GM23248 (cell line): Measurements from ENCODE around the gene CNTN3. TPM values are rescaled to one million over a fixed set of nuclear protein-coding genes. Genes with fewer than 3 reads are reported as not detected.

ENCODE experiments used
- DNase-seq: peaks from one replicate; pipeline ENCODE4 v3.0.0-alpha.2; 2015
- H2AFZ ChIP-seq: fragments of 200-600 bp; sonication (generic); 2 replicates; pipeline ENCODE4 v1.6.1; 2016; ENCODE audit warnings: antibody characterized with exemption
- H3F3A ChIP-seq: fragments of 200-600 bp; sonication (generic); 2 replicates; pipeline ENCODE4 v1.6.1; 2016; ENCODE audit warnings: mild to moderate bottlenecking, antibody characterized with exemption, mixed run types; ENCODE audit not compliant: insufficient read depth
- H3K27ac ChIP-seq: fragments of 200-600 bp; sonication (generic); 2 replicates; pipeline ENCODE4 v1.5.1; 2016; ENCODE audit warnings: mild to moderate bottlenecking
- H3K27me3 ChIP-seq: fragments of 200-600 bp; sonication (generic); replicated peaks from 2 replicates; pipeline ENCODE4 v1.6.1; 2016; ENCODE audit warnings: mild to moderate bottlenecking; ENCODE audit not compliant: insufficient read depth
- H3K36me3 ChIP-seq: fragments of 200-600 bp; sonication (generic); 2 replicates; pipeline ENCODE4 v1.6.1; 2016; ENCODE audit warnings: low read depth, mild to moderate bottlenecking
- H3K4me1 ChIP-seq: fragments of 200-600 bp; sonication (generic); 2 replicates; pipeline ENCODE4 v1.6.1; 2016; ENCODE audit warnings: mild to moderate bottlenecking; ENCODE audit not compliant: insufficient read depth
- H3K4me2 ChIP-seq: fragments of 200-600 bp; sonication (generic); one replicate; pipeline ENCODE4 v1.6.1; 2016; ENCODE audit warnings: mild to moderate bottlenecking; ENCODE audit not compliant: unreplicated experiment
- H3K4me3 ChIP-seq: fragments of 200-600 bp; sonication (generic); 2 replicates; pipeline ENCODE4 v1.5.1; 2016; ENCODE audit warnings: mild to moderate bottlenecking
- H3K79me2 ChIP-seq: fragments of 200-600 bp; sonication (generic); 2 replicates; pipeline ENCODE4 v1.6.1; 2016; ENCODE audit warnings: mild to moderate bottlenecking; ENCODE audit not compliant: insufficient read depth
- H3K9ac ChIP-seq: fragments of 200-600 bp; sonication (generic); 2 replicates; pipeline ENCODE4 v1.6.1; 2016; ENCODE audit warnings: mild to moderate bottlenecking
- H3K9me2 ChIP-seq: fragments of 200-600 bp; sonication (generic); 2 replicates; pipeline ENCODE4 v1.6.1; 2016; ENCODE audit warnings: mixed run types, mild to moderate bottlenecking, moderate library complexity; ENCODE audit not compliant: insufficient read depth
- H3K9me3 ChIP-seq: fragments of 200-600 bp; sonication (generic); one replicate; pipeline ENCODE4 v1.6.1; 2017; ENCODE audit warnings: low read depth
- H4K20me1 ChIP-seq: fragments of 200-600 bp; sonication (generic); 2 replicates; pipeline ENCODE4 v1.6.0; 2016; ENCODE audit not compliant: insufficient read depth
- EZH2 ChIP-seq: fragments of 200-600 bp; sonication (generic); IDR thresholded peaks from 2 replicates; pipeline ENCODE4 v1.6.1; 2018; ENCODE audit warnings: antibody characterized with exemption, mild to moderate bottlenecking; ENCODE audit not compliant: insufficient read depth, poor library complexity, severe bottlenecking
- EZH2phosphoT487 ChIP-seq: fragments of 200-600 bp; sonication (generic); IDR thresholded peaks from 2 replicates; pipeline ENCODE4 v1.6.1; 2018; ENCODE audit warnings: antibody characterized with exemption, moderate library complexity, mild to moderate bottlenecking, low read depth; ENCODE audit not compliant: insufficient read depth
- WGBS, 2 experiments: methylation state at CpG; one replicate each; pipeline ENCODE4 v1.1.6; 2015 to 2017; ENCODE audit warnings: low lambda C conversion rate in 2 of 2, low coverage in 1 of 2; ENCODE audit errors: missing lambda C conversion rate in 2 of 2; 5-methylcytosine and 5-hydroxymethylcytosine counted together
- in situ Hi-C: fragments of 300-500 bp; cut with MboI; formaldehyde crosslinking; loops from 2 replicates; pipeline ENCODE4 v1.15.0; 2020
- polyA plus RNA-seq: library from polyadenylated mRNA; unstranded; fragments of >200 nt; fragmentation: Nextera tagmentation; extraction: Ambion mirVana; gene quantifications from 2 replicates; pipeline ENCODE4 v1.2.1, GENCODE V29; 2016
- total RNA-seq: library from RNA; depleted of rRNA; stranded (reverse); fragments of >200 nt; shearing (Covaris generic); gene quantifications from 2 replicates; pipeline ENCODE4 v1.2.3, GENCODE V29; 2014

The CNTN3 gene
- total and polyA plus RNA-seq, 2 experiments from 2014 or later = 5.6 to 18.5 TPM

DNA sequence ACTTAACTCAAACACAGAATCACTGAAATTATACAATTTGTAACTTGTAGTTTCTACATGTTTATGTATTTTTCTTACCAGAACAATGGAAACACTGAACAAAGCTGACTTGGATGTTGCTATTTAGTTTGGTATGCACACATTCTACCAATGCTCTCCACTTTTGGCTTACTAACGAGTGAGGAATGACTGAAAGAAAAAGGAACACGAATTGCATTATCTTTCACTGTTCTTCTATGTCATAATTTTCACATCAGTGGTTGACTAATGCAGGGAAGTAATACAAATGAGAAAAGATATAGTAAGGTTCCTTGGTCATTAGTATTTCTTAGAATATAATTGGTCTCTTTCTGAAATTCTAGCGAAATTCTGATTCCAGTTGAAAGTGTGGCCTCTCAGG, 9.8 kb upstream of the CNTN3 start:
- Histone ChIP-seq H3K4me3 (peak overlapping the region; percentile 30), H3K9ac (peak overlapping the region; percentile 17; the same call in 1 of the 2 replicates), H3K27me3 (no peaks in the 10 kb centered on the region), H2AFZ (no peak overlapping the region), H3K9me3 (no peaks in the 10 kb centered on the region), H3K36me3 (no peaks in the 10 kb centered on the region), H3K9me2 (0 out of 2 replicates have a peak, but pooled peaks cover 5% of the 10 kb centered on the region), H3F3A (peaks cover 28% of the 10 kb centered on the region), H3K27ac (peak overlapping the region; percentile 85), H3K4me1 (peaks cover 24% of the 10 kb centered on the region), H4K20me1 (no peaks in the 10 kb centered on the region), H3K4me2 (peak overlapping the region; percentile 64), H3K79me2 (no peaks in the 10 kb centered on the region)
- no peak for TF ChIP-seq EZH2phosphoT487
- no peak for TF ChIP-seq EZH2
- peak; percentile 93 for DNase-seq
- 17 to 25% methylated on average over 3 of the region's 3 CpGs for WGBS, 2 experiments
- in situ Hi-C loops = loop anchor here (10.0 kb wide), 1 partner anchor 250 kb away; no protein-coding TSS in a partner anchor

DNA sequence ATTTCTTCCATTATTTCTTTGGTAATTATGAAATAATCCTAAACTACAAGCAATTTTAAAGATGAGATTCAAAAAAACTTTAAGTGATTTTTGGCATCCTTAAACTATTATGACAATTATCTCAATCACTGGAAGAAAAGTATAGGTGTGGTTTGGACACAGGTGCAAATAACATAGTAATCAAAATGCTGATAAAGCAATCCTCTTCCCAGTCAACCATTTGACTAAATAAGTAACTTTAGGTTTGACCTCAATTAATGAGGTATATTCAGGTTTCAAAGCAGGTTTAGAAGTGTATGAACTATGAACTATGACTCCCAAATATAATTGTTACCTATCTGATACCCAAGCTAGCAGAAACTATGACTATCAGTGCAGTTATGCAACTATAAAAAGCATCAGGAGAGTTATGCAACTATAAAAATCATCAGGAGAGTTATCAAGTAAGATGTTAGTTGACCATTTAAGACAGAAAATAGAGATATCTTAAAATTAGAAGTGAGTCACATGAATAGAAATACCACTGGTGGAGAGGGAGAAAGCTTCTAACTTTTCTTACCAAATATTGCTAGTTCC, 8.9 kb upstream of the CNTN3 start:
- H3K27ac ChIP-seq = peak overlapping the region; percentile 85
- in situ Hi-C loops = loop anchor here (10.0 kb wide), 1 partner anchor 249 kb away; no protein-coding TSS in a partner anchor
- no peaks in the 10 kb centered on the region for H3K36me3 ChIP-seq
- no peaks in the 10 kb centered on the region for H3K9me3 ChIP-seq
- no peaks in the 10 kb centered on the region for H3K79me2 ChIP-seq
- DNase-seq = peak; percentile 34
- peak overlapping the region; percentile 30 for H3K4me3 ChIP-seq
- no peaks in the 10 kb centered on the region for H4K20me1 ChIP-seq
- peak overlapping the region; percentile 64 for H3K4me2 ChIP-seq
- 0 out of 2 replicates have a peak, but pooled peaks cover 5% of the 10 kb centered on the region for H3K9me2 ChIP-seq
- no peaks in the 10 kb centered on the region for H3K27me3 ChIP-seq
- H3K4me1 ChIP-seq = peaks cover 24% of the 10 kb centered on the region
- H3K9ac ChIP-seq = peak overlapping the region; percentile 17; the same call in 1 of the 2 replicates
- peaks cover 28% of the 10 kb centered on the region for H3F3A ChIP-seq
- no peak for TF ChIP-seq EZH2
- TF ChIP-seq EZH2phosphoT487 = no peak
- no peak overlapping the region for H2AFZ ChIP-seq

DNA sequence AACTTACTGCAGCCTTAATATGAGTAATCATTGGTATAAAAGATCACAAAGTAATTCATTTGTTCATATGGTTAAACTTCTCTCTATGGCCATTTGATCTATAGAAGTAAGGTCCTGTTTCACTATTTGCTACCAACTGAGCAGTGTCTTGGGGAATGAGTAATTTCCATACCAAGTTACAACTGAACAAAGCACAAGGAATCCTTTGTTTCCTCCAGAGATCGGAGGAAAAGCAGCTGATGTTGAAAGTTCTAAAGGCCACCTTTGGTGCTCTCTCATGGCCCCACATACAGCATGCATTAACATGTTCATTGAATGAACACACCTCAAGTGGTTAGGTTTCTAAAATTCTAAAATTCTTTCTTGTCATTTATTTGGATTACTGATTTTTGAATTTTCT, 7.1 kb upstream of the CNTN3 start:
- whole genome bisulfite sequencing, 2 experiments = 70 to 83% methylated on average over 1 of the region's 1 CpG
- no peak overlapping the region for H2AFZ ChIP-seq
- no peak overlapping the region for H3K4me2 ChIP-seq
- peak; percentile 37 for DNase-seq
- H3K4me1 ChIP-seq = peaks cover 24% of the 10 kb centered on the region
- H3K79me2 ChIP-seq = no peaks in the 10 kb centered on the region
- H3K9me3 ChIP-seq = no peaks in the 10 kb centered on the region
- H3K27me3 ChIP-seq = no peaks in the 10 kb centered on the region
- no peaks in the 10 kb centered on the region for H3K36me3 ChIP-seq
- H4K20me1 ChIP-seq = no peaks in the 10 kb centered on the region
- H3K27ac ChIP-seq = no peak overlapping the region
- in situ Hi-C loops = loop anchor here (10.0 kb wide), 1 partner anchor 247 kb away; no protein-coding TSS in a partner anchor
- no peak overlapping the region for H3K9ac ChIP-seq
- H3F3A ChIP-seq = peaks cover 28% of the 10 kb centered on the region
- H3K4me3 ChIP-seq = no peak overlapping the region
- TF ChIP-seq EZH2 = no peak
- no peak for TF ChIP-seq EZH2phosphoT487
- H3K9me2 ChIP-seq = 0 out of 2 replicates have a peak, but pooled peaks cover 5% of the 10 kb centered on the region

DNA sequence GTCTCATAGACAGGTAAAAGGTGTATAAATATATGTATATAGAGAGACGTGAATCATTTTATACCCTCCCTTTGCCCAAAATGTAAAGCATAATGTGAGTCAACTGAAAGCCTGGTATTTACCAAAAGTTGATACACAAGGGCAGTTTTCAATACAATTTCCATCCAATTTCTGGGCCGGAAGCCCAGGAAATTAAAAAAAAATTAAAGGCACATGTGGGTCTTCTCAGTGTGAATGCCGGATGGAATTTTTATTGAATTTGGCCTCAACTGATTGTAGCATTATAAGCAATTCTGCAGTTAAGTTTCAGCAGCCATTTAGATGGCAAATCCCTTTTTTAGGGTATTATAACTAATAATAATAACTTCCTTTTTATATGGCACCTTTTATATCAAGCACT, 3.3 kb upstream of the CNTN3 start:
- Histone ChIP-seq H3K27me3 (no peaks in the 10 kb centered on the region), H3K4me1 (peaks cover 3% of the 10 kb centered on the region), H3K9me2 (0 out of 2 replicates have a peak, but pooled peaks cover 5% of the 10 kb centered on the region), H4K20me1 (no peaks in the 10 kb centered on the region), H3K4me3 (no peak overlapping the region), H3F3A (peaks cover 13% of the 10 kb centered on the region; the same call in 1 of the 2 replicates), H3K79me2 (peaks cover 7% of the 10 kb centered on the region; the same call in 1 of the 2 replicates), H3K9ac (no peak overlapping the region), H3K4me2 (no peak overlapping the region), H3K9me3 (no peaks in the 10 kb centered on the region), H3K27ac (no peak overlapping the region), H3K36me3 (no peaks in the 10 kb centered on the region), H2AFZ (no peak overlapping the region)
- in situ Hi-C loops = no loop called here
- no peak for DNase-seq
- 39 to 46% methylated on average over 3 of the region's 3 CpGs for WGBS, 2 experiments
- no peak for TF ChIP-seq EZH2
